GM15510 (cell line): ENCODE measurements around the gene CYP2U1.
A peak's percentile ranks its signal among the peaks of the same experiment; 100 is the strongest.

Experiments used
- POLR2A ChIP-seq: IDR thresholded peaks from 3 replicates; pipeline ENCODE4 v1.6.1; 2011; ENCODE audit warnings: borderline replicate concordance; ENCODE audit not compliant: insufficient read length; ENCODE audit errors: extremely low read depth

The CYP2U1 gene

GRCh38 chr4:107930821-107931774, at the start of gene CYP2U1:
TSS of gene CYP2U1 (plus strand) at chr4:107931549. CDS start at chr4:107931644, 95 bp downstream.
- TF ChIP-seq POLR2A, result peak; percentile 58

DNA sequence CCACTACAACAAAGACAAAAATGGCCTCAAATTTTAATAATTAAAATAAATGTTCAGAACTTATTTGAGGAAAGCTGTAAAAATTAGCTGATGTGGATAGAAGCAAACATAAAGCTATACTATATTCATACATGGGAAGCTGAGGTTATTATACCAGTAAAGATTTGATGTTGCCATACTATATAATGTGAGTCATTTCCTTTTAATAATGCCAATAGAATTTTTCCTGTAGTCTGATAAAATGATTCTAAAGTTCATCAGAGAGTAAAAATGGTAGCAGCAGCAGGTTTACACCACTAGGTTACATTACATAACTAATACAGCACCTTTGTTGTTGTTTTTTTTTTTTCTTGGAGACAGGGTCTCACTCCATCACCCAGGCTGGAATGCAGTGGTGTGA, 45.5 kb upstream of the CYP2U1 start:
- TF ChIP-seq POLR2A, result no peak

- no peak for TF ChIP-seq POLR2A
Observed at GRCh38 chr4:107888237-107888636, 43.1 kb upstream of the CYP2U1 start.

DNA sequence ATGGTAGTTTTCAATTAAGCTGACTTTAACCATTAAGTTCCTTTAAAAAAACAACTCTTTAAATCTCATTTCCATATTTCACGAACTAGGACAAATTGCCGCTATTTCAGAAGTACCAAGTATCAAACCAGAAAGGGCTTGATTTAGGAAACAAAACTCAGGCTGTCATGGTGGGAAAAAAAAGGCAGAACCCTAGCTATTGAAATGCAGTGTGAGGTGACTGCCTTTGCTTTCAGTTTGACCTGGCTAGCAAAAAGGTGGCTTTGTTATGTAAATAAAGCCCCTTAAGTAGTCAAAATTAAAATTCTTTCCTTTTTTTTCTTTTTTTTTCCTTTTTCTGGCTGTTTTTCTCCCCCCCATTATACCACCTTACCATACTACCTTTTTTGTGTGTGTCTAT, 40.6 kb upstream of the CYP2U1 start:
- TF ChIP-seq POLR2A, result no peak

DNA sequence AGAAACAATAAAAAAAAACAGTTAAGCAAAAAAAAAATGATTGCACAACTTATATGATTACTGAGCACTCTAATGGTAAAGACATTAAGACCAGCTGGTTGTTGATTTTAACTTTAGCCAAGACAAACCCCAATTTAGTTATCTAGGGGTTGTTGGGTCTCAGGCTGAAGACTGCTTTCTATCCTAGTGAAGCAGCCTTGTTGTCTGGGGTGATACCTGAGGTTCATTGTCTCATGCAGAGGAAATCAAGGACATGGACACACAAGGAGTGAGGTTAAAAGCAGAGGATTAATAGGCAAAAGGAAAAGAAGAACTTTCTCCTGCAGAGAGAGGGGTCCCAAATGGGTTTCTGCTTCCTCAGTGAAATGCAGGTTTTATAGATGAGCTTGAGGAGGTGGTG, 40.0 kb upstream of the CYP2U1 start:
- no peak for TF ChIP-seq POLR2A

DNA sequence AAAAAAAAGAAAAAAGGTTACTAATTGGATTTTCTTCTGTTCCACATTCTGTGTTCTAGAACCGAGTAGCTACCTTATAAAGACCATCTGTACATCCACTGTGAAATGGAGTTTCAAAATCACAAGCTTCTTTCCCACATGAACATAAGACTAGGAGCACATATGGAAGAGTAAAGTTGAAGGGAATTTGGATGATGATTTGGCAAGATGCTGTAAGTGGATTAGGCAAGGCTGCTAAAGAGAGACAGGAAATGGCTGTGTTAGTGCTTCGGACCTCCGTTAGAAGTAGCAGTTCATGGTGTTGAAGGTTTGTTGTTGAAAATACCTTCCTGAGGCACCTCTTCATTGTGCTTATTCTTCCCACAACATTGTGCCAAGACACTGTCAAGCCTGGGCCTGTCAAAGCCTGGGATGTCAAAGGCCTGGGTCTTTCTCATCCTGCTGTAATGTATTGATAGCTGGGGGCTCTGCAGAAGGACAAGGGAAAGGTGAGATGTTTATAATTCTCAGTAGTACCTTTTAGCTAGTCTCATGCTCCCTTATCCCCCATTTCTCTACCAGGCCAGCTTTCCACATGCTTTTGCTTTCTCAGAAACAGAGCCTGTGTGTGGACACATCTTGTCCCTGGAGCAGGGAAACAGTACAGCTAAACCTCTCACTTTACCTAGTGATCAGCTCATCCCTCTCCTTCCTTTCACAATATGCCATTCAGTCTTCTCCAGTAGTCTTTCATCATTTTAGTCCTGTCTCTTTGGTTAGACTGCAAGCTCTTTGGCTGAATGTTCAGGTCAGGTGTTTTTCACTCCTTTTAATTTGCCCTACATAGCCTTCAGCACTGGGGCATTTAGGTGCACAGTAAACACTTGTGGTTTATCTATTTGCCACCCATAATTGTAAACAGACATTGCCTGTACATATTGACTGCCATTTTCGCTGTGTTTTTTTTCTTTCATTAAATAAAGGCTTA, 37.9 kb upstream of the CYP2U1 start:
- no peak for TF ChIP-seq POLR2A

GRCh38 chr4:107894138-107894603, 37.2 kb upstream of the CYP2U1 start:
- no peak for TF ChIP-seq POLR2A

DNA sequence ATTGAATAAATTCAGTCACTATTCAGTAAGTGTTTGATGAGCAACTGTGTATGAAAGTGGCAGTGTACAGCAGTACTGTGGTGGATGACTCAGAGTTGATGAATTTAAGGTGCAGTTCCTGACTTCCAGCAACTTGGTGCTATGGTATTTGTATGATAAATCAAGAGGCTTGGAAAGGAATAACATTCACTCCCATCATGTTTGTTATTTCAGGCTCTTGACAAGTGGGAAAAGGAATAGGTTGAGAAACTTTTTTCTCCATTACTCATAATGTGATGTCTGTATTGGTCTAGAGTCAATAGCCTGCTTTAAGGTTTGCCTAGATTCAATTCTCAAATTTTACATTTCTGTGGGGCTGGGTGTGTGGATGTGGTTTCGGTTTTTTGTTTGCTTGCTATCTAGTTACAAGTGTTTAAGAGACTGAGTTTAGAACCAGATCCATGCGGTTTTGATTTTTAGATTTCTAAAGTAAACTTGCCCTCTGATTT, 35.1 kb upstream of the CYP2U1 start:
- TF ChIP-seq POLR2A, result no peak

- no peak for TF ChIP-seq POLR2A
Observed at GRCh38 chr4:107896646-107897045, 34.7 kb upstream of the CYP2U1 start.

DNA sequence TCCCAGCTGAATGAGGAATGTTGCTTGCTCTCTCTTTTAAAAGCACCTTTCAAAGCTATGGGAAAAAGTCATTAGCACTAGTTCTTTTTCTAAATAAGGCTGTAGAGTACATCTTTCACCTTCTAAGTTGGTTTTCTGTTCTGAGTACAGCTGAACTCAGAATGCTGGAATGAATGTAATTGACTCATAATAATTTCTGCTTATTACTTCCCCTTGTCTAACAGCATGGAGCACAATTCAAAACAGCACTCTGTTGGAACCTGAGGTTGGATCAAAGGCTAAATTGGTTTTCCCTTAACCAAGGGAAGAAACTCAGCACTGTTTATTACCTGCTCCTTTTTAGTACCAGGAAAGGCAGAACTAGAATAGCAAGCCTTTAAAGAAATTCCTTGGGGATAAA, 33.5 kb upstream of the CYP2U1 start:
- TF ChIP-seq POLR2A, result no peak

GRCh38 chr4:107900067-107900466, 31.3 kb upstream of the CYP2U1 start:
- TF ChIP-seq POLR2A, result no peak

GRCh38 chr4:107900508-107900907, 30.8 kb upstream of the CYP2U1 start:
- TF ChIP-seq POLR2A, result no peak

DNA sequence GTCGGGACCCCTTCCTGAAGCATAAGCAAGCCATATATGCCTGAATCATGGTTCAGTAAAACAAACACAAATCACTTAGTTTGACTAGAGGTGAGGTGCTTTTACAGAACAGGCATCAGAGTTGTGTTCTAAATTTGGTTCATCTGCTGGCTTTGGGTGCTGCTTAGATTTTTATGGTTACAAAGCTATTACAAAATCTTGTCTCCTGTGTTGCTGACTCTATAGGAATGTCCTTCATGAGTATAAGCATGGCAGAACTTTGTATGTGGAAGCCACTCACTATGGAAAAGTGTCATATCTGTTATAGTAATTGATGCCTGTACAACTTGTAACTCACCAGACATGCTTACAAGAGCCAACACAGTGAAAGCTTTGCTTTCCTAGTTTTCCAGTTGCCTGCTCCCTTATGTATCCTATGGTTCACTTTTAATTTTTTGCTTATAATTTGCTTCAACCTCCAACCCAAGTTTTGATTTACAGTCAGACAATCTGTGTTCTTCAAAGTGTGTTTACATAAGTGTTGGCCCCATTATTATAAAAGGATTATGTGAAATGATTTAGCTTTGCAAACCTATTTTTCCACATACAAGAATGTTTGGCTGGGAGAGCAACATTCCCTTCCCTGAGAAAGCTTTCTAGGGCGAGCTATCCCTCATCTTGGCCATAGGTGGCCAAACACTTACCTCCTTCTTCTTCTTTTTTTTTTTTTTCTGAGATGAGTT, 30.0 kb upstream of the CYP2U1 start:
- TF ChIP-seq POLR2A, result no peak

DNA sequence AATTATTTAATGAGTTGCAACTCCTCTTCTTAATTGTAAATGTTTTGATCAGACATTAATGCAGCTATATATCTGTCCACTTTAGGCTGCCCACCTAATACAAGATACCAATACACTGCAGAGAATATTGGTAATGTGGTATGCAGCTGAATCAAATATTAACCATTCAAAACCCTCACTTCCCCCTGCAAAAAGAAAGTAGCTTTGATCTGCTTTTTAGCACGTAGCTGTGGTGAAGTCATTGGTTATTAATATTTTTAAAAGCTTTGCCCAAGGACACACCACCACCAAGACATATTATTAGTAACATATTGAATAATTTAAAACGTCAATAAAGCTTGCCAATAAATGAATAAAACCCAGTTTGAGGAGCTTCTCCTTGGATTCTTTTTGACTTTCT, 28.6 kb upstream of the CYP2U1 start:
- TF ChIP-seq POLR2A, result no peak
